ENCODE data around the gene RIBC1. TPM values are rescaled to one million over a fixed set of nuclear protein-coding genes. Genes with fewer than 3 reads are reported as not detected.

The RIBC1 gene
- polyA plus RNA-seq, 4 donors: 0.75 to 2.0 (median 1.5) TPM; not detected in 1

GRCh38 chrX:53422086-53422860 is 400 bp upstream of the RIBC1 start, which contains the start of gene SMC1A:
Gene SMC1A (minus strand): TSS chrX:53422654. CDS start chrX:53422600, 54 bp downstream.
- Histone ChIP-seq H3K4me3 (ENCODE audit: low read depth in 1 of 3, low read length in 3 of 3) (peak within 1 kb of the TSS; percentile 60 to 72 (median 67)), H3K9me3 (ENCODE audit: control insufficient read depth in 2 of 2, insufficient read depth in 1 of 2, low read depth in 1 of 2, low read length in 1 of 2) (no peaks in the 10 kb centered on the region), H3K27ac (ENCODE audit: low read depth in 1 of 3, low read length in 2 of 3) (peak within 1 kb of the TSS; percentile 73 to 98 (median 92)), H3K27me3 (ENCODE audit: control insufficient read depth in 3 of 3, insufficient read depth in 3 of 3, low read length in 3 of 3) (no peaks in the 10 kb centered on the region), H3K36me3 (ENCODE audit: control insufficient read depth in 3 of 3, insufficient read depth in 2 of 3, low read depth in 1 of 3, low read length in 3 of 3) (peaks cover 0 to 3% (median 0%) of the 10 kb centered on the region in 3 donors), H3K4me1 (ENCODE audit: control insufficient read depth in 3 of 3, insufficient read depth in 2 of 3, low read depth in 1 of 3, low read length in 2 of 3) (peaks cover 0 to 7% (median 5%) of the 10 kb centered on the region in 3 donors)
- 0 to 5% (median 1%) methylated on average over 67 to 75 of the region's 75 CpGs for WGBS, 3 donors
- peak; percentile 93 to 96 for DNase-seq
- no peak for FAIRE-seq

- Histone ChIP-seq H3K27ac (ENCODE audit: low read depth in 1 of 3, low read length in 2 of 3) (no peak overlapping the region), H3K36me3 (ENCODE audit: control insufficient read depth in 3 of 3, insufficient read depth in 2 of 3, low read depth in 1 of 3, low read length in 3 of 3) (peaks cover 0 to 27% (median 0%) of the 10 kb centered on the region in 3 donors), H3K4me1 (ENCODE audit: control insufficient read depth in 3 of 3, insufficient read depth in 2 of 3, low read depth in 1 of 3, low read length in 2 of 3) (no peaks in the 10 kb centered on the region), H3K9me3 (ENCODE audit: control insufficient read depth in 2 of 2, insufficient read depth in 1 of 2, low read depth in 1 of 2, low read length in 1 of 2) (no peaks in the 10 kb centered on the region), H3K27me3 (ENCODE audit: control insufficient read depth in 3 of 3, insufficient read depth in 3 of 3, low read length in 3 of 3) (no peaks in the 10 kb centered on the region), H3K4me3 (ENCODE audit: low read depth in 1 of 3, low read length in 3 of 3) (no peak overlapping the region)
- WGBS, 3 donors: 96 to 97% (median 96%) methylated on average over 8 of the region's 8 CpGs
- FAIRE-seq (no peak), DNase-seq (no peak)
Observed at GRCh38 chrX:53429755-53430154, 7.1 kb downstream of the RIBC1 start.

- Histone ChIP-seq H3K4me1 (ENCODE audit: control insufficient read depth in 3 of 3, insufficient read depth in 2 of 3, low read depth in 1 of 3, low read length in 2 of 3) (no peaks in the 10 kb centered on the region), H3K27ac (ENCODE audit: low read depth in 1 of 3, low read length in 2 of 3) (no peak overlapping the region), H3K9me3 (ENCODE audit: control insufficient read depth in 2 of 2, insufficient read depth in 1 of 2, low read depth in 1 of 2, low read length in 1 of 2) (no peaks in the 10 kb centered on the region), H3K36me3 (ENCODE audit: control insufficient read depth in 3 of 3, insufficient read depth in 2 of 3, low read depth in 1 of 3, low read length in 3 of 3) (peaks cover 0 to 27% (median 0%) of the 10 kb centered on the region in 3 donors), H3K4me3 (ENCODE audit: low read depth in 1 of 3, low read length in 3 of 3) (no peak overlapping the region), H3K27me3 (ENCODE audit: control insufficient read depth in 3 of 3, insufficient read depth in 3 of 3, low read length in 3 of 3) (no peaks in the 10 kb centered on the region)
- no peak for DNase-seq
- 92 to 97% (median 94%) methylated on average over 9 of the region's 9 CpGs for WGBS, 3 donors
- FAIRE-seq: no peak
Observed at GRCh38 chrX:53430231-53430630, 7.6 kb downstream of the RIBC1 start.

GRCh38 chrX:53433651-53434639 is 11.3 kb downstream of the RIBC1 start, which contains the start of gene HSD17B10:
Gene HSD17B10 (minus strand): TSS chrX:53434370. CDS start chrX:53434345, 25 bp downstream.
- Histone ChIP-seq H3K27ac (ENCODE audit: low read depth in 1 of 3, low read length in 2 of 3) (peak within 1 kb of the TSS in 2 of 3 donors; percentile 57 to 83), H3K4me1 (ENCODE audit: control insufficient read depth in 3 of 3, insufficient read depth in 2 of 3, low read depth in 1 of 3, low read length in 2 of 3) (no peaks in the 10 kb centered on the region), H3K9me3 (ENCODE audit: control insufficient read depth in 2 of 2, insufficient read depth in 1 of 2, low read depth in 1 of 2, low read length in 1 of 2) (no peaks in the 10 kb centered on the region), H3K27me3 (ENCODE audit: control insufficient read depth in 3 of 3, insufficient read depth in 3 of 3, low read length in 3 of 3) (peaks cover 0 to 2% (median 0%) of the 10 kb centered on the region in 3 donors), H3K36me3 (ENCODE audit: control insufficient read depth in 3 of 3, insufficient read depth in 2 of 3, low read depth in 1 of 3, low read length in 3 of 3) (peaks cover 0 to 22% (median 0%) of the 10 kb centered on the region in 3 donors), H3K4me3 (ENCODE audit: low read depth in 1 of 3, low read length in 3 of 3) (peak within 1 kb of the TSS; percentile 48 to 56 (median 50))
- WGBS, 3 donors: 6 to 30% (median 8%) methylated on average over 58 to 61 of the region's 61 CpGs
- FAIRE-seq: no peak
- peak; percentile 87 to 89 for DNase-seq

- no peak overlapping the region for H3K27ac ChIP-seq (ENCODE audit: low read depth in 1 of 3, low read length in 2 of 3)
- H3K9me3 ChIP-seq (ENCODE audit: control insufficient read depth in 2 of 2, insufficient read depth in 1 of 2, low read depth in 1 of 2, low read length in 1 of 2): no peaks in the 10 kb centered on the region
- peak; percentile 58 to 62 for DNase-seq
- WGBS, 3 donors: 1 to 4% (median 3%) methylated on average over 4 of the region's 4 CpGs
- H3K27me3 ChIP-seq (ENCODE audit: control insufficient read depth in 3 of 3, insufficient read depth in 3 of 3, low read length in 3 of 3): peaks cover 0 to 7% (median 0%) of the 10 kb centered on the region in 3 donors
- no peak overlapping the region for H3K4me3 ChIP-seq (ENCODE audit: low read depth in 1 of 3, low read length in 3 of 3)
- FAIRE-seq: no peak
- peaks cover 0 to 2% (median 0%) of the 10 kb centered on the region in 3 donors for H3K4me1 ChIP-seq (ENCODE audit: control insufficient read depth in 3 of 3, insufficient read depth in 2 of 3, low read depth in 1 of 3, low read length in 2 of 3)
- H3K36me3 ChIP-seq (ENCODE audit: control insufficient read depth in 3 of 3, insufficient read depth in 2 of 3, low read depth in 1 of 3, low read length in 3 of 3): peaks cover 0 to 14% (median 0%) of the 10 kb centered on the region in 3 donors
Observed at GRCh38 chrX:53435997-53436396, 13.3 kb downstream of the RIBC1 start.

- WGBS, 3 donors: 68 to 87% (median 77%) methylated on average over 2 of the region's 2 CpGs
- H3K36me3 ChIP-seq (ENCODE audit: control insufficient read depth in 3 of 3, insufficient read depth in 2 of 3, low read depth in 1 of 3, low read length in 3 of 3): peaks cover 0 to 2% (median 0%) of the 10 kb centered on the region in 3 donors
- H3K4me3 ChIP-seq (ENCODE audit: low read depth in 1 of 3, low read length in 3 of 3): no peak overlapping the region
- DNase-seq: no peak
- peaks cover 0 to 7% (median 0%) of the 10 kb centered on the region in 3 donors for H3K27me3 ChIP-seq (ENCODE audit: control insufficient read depth in 3 of 3, insufficient read depth in 3 of 3, low read length in 3 of 3)
- H3K27ac ChIP-seq (ENCODE audit: low read depth in 1 of 3, low read length in 2 of 3): no peak overlapping the region
- no peak for FAIRE-seq
- H3K4me1 ChIP-seq (ENCODE audit: control insufficient read depth in 3 of 3, insufficient read depth in 2 of 3, low read depth in 1 of 3, low read length in 2 of 3): peaks cover 0 to 8% (median 0%) of the 10 kb centered on the region in 3 donors
- H3K9me3 ChIP-seq (ENCODE audit: control insufficient read depth in 2 of 2, insufficient read depth in 1 of 2, low read depth in 1 of 2, low read length in 1 of 2): no peaks in the 10 kb centered on the region
Observed at GRCh38 chrX:53437206-53437605, 14.5 kb downstream of the RIBC1 start.

GRCh38 chrX:53438174-53438831 is 15.6 kb downstream of the RIBC1 start:
- no peak for FAIRE-seq
- 67 to 86% (median 73%) methylated on average over 5 of the region's 5 CpGs for WGBS, 3 donors
- peaks cover 0 to 9% (median 0%) of the 10 kb centered on the region in 3 donors for H3K4me1 ChIP-seq (ENCODE audit: control insufficient read depth in 3 of 3, insufficient read depth in 2 of 3, low read depth in 1 of 3, low read length in 2 of 3)

More at GRCh38 chrX:53438174-53438831, 15.6 kb downstream of the RIBC1 start:
- Histone ChIP-seq H3K27me3 (ENCODE audit: control insufficient read depth in 3 of 3, insufficient read depth in 3 of 3, low read length in 3 of 3) (peaks cover 0 to 7% (median 0%) of the 10 kb centered on the region in 3 donors), H3K36me3 (ENCODE audit: control insufficient read depth in 3 of 3, insufficient read depth in 2 of 3, low read depth in 1 of 3, low read length in 3 of 3) (no peaks in the 10 kb centered on the region), H3K4me3 (ENCODE audit: low read depth in 1 of 3, low read length in 3 of 3) (no peak overlapping the region), H3K27ac (ENCODE audit: low read depth in 1 of 3, low read length in 2 of 3) (no peak overlapping the region), H3K9me3 (ENCODE audit: control insufficient read depth in 2 of 2, insufficient read depth in 1 of 2, low read depth in 1 of 2, low read length in 1 of 2) (no peaks in the 10 kb centered on the region)
- DNase-seq: no peak

Measured in small intestine (tissue), 7 donors.